Activated CD4-positive, alpha-beta memory T cell treated with anti-CD3 and anti-CD28 coated beads, Interleukin-2, amount 10 ng/mL, durations not matched to agents 7 days and 5 days (primary cell): ENCODE data around the gene COPS7A. TPM values are rescaled to one million over a fixed set of nuclear protein-coding genes. Genes with fewer than 3 reads are reported as not detected.
"Not testable (repeated sequence)": the region's sequence is repeated elsewhere in the genome, so short reads cannot be mapped to it uniquely, and the experiment has no call there.

ENCODE experiments used
- CTCF ChIA-PET: fragments of 350-600 bp; sonication (Branson Sonifier 250); formaldehyde crosslinking; loops from one replicate; lab custom pipeline; 2021; ENCODE audit warnings: antibody characterized with exemption, inconsistent platforms; lab: Charles Lee
- POLR2A ChIA-PET: fragments of 350-600 bp; sonication (Branson Sonifier 250); formaldehyde crosslinking; loops from one replicate; lab custom pipeline; 2021; ENCODE audit warnings: antibody characterized with exemption; lab: Charles Lee
- DNase-seq: peaks from one replicate; pipeline ENCODE4 v3.0.0-alpha.2; 2020
- H3K27ac Mint-ChIP-seq: one replicate; pipeline ENCODE4 v1.8.0; 2021; ENCODE audit warnings: mild to moderate bottlenecking, mixed read lengths
- H3K27me3 Mint-ChIP-seq: one replicate; pipeline ENCODE4 v1.8.0; 2021; ENCODE audit warnings: mixed read lengths
- H3K36me3 Mint-ChIP-seq: one replicate; pipeline ENCODE4 v1.8.0; 2021; ENCODE audit warnings: low read depth, mixed read lengths
- H3K4me1 Mint-ChIP-seq: one replicate; pipeline ENCODE4 v1.8.0; 2021; ENCODE audit warnings: mixed read lengths
- H3K4me3 Mint-ChIP-seq: one replicate; pipeline ENCODE4 v1.8.0; 2021; ENCODE audit warnings: mild to moderate bottlenecking, mixed read lengths
- H3K9me3 Mint-ChIP-seq: one replicate; pipeline ENCODE4 v1.8.0; 2021; ENCODE audit warnings: mixed read lengths
- total RNA-seq, 2 experiments: library from RNA; stranded (reverse); gene quantifications; one replicate each; pipeline ENCODE4 v1.2.3, GENCODE V29; 2021

COPS7A gene
- total RNA-seq, 2 experiments from 2014 or later: 28.4 to 29.0 TPM

DNA sequence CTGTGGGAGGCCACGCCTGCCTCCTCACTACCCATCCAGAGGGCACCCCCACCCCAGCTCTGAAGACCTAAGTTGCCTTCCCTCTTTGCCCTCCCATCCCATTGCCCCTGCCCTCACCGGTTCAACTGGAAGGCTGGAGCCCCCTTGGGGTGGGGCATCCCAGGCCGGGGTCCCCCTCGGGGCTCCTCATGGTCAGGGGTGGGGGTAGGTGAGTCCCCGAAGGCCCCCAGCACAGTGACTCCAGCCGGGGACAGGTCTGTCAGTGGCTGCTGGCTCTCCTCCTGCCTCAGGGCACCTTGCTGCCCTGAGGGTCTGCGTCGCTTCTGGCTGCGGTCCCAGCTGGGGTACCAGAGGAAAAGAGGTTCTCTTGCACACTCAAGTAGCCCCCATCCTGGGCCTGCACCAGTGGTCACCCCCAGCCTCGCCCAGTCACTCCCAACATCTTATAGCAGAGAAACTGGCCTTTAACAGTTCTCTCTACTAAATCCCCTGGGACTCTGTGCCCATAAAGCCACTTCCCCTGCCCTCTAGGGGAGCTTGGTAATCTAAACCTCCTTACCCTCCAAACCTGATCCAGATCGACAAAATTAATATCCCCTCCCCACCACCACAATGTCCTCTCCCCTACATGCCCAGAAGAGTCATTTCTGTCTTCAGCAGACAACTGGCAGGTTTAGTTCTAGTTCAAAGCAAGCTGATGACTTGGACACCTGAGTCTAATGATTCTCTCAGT is 28.4 kb upstream of the COPS7A start:
- no peak overlapping the region for H3K4me3 Mint-ChIP-seq
- CTCF ChIA-PET: interaction anchor here (1.2 kb wide), 1 partner anchor 11 kb away, joined by 5 read pairs; no protein-coding TSS in a partner anchor
- H3K9me3 Mint-ChIP-seq: no peaks in the 10 kb centered on the region
- H3K27ac Mint-ChIP-seq: no peak overlapping the region
- H3K27me3 Mint-ChIP-seq: peaks cover 23% of the 10 kb centered on the region
- peaks cover 23% of the 10 kb centered on the region for H3K4me1 Mint-ChIP-seq
- DNase-seq: no peak
- POLR2A ChIA-PET: interaction anchor here (0.6 to 2.6 kb wide), 3 partner anchors 11 to 82 kb away, joined by 3 to 10 read pairs (median 3); partner anchors contain the start of gene COPS7A
- no peaks in the 10 kb centered on the region for H3K36me3 Mint-ChIP-seq

DNA sequence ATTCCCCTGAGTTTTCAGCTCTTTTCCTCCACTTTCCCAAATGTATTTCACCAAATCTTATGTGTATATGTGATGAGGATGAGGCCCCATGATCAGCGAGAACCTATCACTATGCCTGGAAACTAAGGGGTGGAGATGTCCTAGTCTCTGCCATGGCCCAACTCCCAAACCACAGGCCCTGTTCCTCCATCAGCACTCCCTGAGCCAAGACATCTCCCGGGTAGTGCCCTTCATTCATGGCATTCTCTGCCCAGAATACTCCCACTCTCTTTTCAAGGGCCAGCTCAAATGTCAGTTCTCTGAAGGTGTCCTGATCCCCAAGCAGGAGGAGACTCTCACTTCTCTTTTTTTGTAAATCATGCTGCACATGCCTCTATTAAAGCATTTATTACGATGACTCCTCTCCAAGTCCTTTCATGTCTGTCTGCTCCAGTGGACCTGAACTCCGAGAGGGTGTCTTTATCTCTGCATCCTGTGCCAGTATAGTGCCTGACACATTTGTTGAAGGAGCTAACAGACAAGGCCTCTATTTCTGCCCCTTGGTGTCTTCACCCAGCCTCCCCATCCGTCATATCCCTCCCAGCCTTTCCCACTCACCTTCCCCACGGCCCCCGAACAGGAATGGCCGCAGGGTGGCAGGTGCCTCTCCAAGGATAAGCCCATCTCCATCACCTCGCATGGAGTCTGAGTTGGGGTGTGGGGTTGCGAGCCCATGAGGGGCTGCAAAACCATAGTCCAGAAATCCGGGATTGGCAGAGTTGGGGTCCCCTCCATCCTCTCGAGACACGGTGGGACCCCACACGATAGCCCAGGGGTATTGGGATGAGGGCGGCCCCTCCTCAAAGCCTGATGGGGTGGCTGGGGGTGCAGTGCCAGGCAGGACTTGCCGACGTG is 26.9 kb upstream of the COPS7A start:
- Mint-ChIP-seq H3K36me3 (no peaks in the 10 kb centered on the region), H3K27me3 (peaks cover 36% of the 10 kb centered on the region), H3K9me3 (no peaks in the 10 kb centered on the region), H3K4me3 (no peak overlapping the region), H3K27ac (no peak overlapping the region), H3K4me1 (peaks cover 26% of the 10 kb centered on the region)
- CTCF ChIA-PET: interaction anchor here (1.2 to 1.5 kb wide), 2 partner anchors 8 to 13 kb away, joined by 5 read pairs; partner anchors contain the start of gene ZNF384
- DNase-seq: no peak
- POLR2A ChIA-PET: interaction anchor here (1.0 to 3.1 kb wide), 3 partner anchors 7 to 27 kb away, joined by 3 to 22 read pairs (median 10); partner anchors contain the start of genes COPS7A and ZNF384

DNA sequence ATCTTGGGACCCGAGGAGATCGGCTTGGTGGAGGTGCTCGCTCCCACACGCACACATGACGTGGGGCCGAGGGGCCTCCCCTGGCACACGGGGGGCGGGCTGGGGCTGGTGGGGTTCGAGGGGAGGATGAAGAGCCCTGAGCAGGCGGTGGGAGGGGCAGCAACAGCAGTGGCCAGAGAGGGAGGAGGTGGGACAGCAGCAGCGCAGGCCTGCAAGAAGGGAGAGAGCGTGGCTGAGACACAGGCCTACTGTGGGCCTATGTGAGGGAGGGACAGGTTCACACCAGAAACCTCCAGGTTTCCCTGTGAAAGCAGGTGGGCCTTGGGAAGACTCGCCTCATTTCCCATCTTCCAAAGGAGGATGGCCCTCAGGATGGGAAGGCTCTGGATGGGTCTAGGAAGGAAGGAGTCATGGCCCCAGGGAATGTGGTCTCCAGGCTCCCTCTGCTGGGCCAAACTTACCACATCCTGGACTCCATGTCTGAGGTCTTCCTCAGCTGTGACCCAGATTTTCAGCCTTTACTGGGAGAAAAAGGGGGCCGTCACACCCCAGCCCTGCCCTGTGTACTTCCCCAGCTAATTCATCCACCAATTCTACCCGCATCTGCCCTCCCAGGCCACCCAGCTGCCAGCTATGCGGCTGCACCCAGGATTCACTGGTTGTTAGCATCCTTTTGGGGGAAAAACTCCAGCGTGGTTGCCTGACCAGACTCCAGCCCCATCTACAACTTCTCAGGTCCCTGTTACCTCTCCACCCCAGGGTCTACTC is 26.1 kb upstream of the COPS7A start:
- peaks cover 22% of the 10 kb centered on the region for H3K4me1 Mint-ChIP-seq
- ChIA-PET CTCF (interaction anchor here (0.8 to 2.0 kb wide), 4 partner anchors 9 to 79 kb away, joined by 3 to 5 read pairs (median 4); partner anchors contain the start of genes MLF2 and ZNF384), POLR2A (interaction anchor here (1.8 to 3.1 kb wide), 3 partner anchors 8 to 153 kb away, joined by 5 to 22 read pairs (median 10); partner anchors contain the start of genes CDCA3, COPS7A and ZNF384)
- H3K27me3 Mint-ChIP-seq: peaks cover 43% of the 10 kb centered on the region
- H3K36me3 Mint-ChIP-seq: no peaks in the 10 kb centered on the region
- H3K4me3 Mint-ChIP-seq: no peak overlapping the region
- H3K9me3 Mint-ChIP-seq: no peaks in the 10 kb centered on the region
- H3K27ac Mint-ChIP-seq: no peak overlapping the region
- DNase-seq: peak; percentile 38

DNA sequence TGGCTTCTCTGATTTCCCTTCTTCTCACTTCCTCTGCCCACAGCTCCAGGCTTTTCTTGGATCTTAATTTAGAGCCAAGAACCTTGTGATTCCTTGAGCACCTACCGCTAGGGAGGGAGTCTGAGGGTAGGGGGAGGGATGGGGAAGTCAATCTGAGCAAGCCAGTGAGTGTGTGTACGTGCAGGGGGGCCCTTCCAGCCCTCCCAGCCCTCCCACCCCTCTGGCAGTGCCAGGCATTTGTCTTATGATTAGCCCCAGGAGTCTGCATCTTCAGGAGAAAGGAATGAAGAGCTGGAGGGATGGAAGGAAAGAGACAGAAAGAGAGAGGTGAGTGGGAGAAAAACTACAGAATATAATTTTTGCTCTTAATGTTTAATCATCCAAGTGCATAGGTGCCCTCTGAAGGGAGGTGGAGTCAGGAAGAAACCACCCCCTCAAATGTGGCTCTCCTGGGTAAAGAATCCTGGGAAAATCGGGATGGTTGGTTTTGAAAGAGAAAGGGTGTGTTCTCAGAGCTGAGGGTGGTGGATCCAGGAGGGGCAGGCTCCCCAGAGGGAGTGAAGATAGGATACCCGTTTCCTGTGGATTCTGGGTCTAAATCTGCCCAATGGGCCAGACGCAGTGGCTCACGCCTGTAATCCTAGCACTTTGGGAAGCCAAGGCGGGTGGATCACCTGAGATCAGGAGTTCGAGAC is 25.3 kb upstream of the COPS7A start:
- Mint-ChIP-seq H3K4me3 (no peak overlapping the region), H3K27me3 (peaks cover 50% of the 10 kb centered on the region), H3K9me3 (no peaks in the 10 kb centered on the region), H3K27ac (no peak overlapping the region), H3K36me3 (no peaks in the 10 kb centered on the region), H3K4me1 (peaks cover 20% of the 10 kb centered on the region)
- POLR2A ChIA-PET: interaction anchor here (1.6 to 3.1 kb wide), 3 partner anchors 9 to 153 kb away, joined by 4 to 22 read pairs (median 5); partner anchors contain the start of genes CDCA3, COPS7A and ZNF384
- DNase-seq: no peak
- CTCF ChIA-PET: interaction anchor here (0.8 to 2.0 kb wide), 5 partner anchors 9 to 80 kb away, joined by 3 to 5 read pairs (median 5); partner anchors contain the start of genes COPS7A, MLF2 and ZNF384

DNA sequence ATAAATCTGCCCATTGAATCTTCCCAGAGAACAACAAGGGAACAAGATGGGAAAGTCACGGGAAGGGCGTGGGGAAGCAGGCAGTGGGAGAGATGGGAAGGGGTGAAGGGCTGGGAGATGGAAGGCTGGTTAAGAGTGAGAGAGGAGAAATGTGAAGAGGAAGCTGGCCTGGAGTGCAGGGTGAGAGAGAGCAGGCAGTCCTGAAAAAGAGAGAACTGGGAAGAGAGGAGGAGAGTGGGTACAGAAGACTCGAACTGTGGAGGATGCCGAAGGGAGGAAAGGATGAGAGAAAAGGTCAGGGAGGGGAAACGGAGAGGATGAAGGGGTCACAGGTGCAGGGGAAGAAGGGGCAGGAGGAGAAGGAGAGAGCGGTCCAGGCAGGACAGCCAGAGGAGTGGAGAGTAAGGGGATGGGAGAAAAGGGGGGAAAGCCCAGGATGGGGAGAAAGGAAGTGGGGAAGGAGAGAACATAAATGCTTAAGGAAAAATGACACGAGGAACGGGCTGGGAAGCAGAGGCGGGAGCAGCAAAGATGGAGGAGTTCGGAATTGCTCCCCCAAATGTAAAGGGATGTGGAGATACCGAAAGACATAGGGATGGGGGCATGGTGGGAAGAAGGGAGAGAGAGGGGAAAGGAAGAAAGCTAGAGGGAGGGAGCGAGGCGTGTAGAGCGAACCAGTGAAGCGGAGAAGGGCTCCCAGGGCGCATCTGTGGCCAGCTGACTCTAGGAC is 24.4 kb upstream of the COPS7A start:
- ChIA-PET CTCF (interaction anchor here (0.5 to 2.0 kb wide), 3 partner anchors 24 to 71 kb away, joined by 3 to 5 read pairs (median 5); partner anchors contain the start of genes COPS7A and MLF2), POLR2A (interaction anchor here (1.6 to 3.1 kb wide), 3 partner anchors 10 to 152 kb away, joined by 4 to 22 read pairs (median 5); partner anchors contain the start of genes CDCA3, COPS7A and ZNF384)
- H3K27ac Mint-ChIP-seq: no peak overlapping the region
- peaks cover 22% of the 10 kb centered on the region for H3K4me1 Mint-ChIP-seq
- DNase-seq: no peak
- no peaks in the 10 kb centered on the region for H3K36me3 Mint-ChIP-seq
- no peaks in the 10 kb centered on the region for H3K9me3 Mint-ChIP-seq
- peak overlapping the region; percentile 40 for H3K4me3 Mint-ChIP-seq
- peaks cover 59% of the 10 kb centered on the region for H3K27me3 Mint-ChIP-seq

DNA sequence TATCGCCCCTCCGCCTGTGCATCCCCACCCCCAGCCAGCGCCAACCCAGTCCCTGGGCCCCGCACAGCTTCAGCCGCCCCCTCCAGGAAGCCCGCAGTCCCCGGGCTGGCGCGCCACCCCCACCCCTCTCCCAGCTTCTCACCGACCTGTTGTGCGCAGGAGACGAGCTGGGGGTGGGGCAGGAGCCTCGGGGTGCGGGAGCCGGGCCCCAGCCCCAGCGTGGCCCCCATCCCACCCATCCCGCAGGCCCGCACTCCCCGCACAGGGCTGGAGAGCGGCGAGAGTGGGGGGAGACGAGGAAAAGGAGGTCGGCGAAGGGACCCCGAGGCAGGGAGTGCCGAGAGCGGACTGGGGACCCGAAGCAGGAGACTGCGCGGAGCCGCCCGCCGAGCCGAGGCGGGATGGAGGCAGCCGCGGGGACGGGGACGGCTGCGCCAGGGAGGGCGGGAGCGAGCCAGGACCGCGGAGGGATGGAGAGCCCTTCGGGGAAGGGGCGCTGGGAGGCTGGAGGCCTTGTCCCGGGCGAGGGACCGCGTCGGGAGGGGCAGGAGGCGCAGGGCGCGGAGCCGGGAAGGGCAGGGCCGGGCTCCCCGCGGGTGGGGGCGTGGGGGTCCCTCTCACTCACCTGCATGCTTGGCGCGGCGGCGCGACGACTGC is 23.7 kb upstream of the COPS7A start:
- Mint-ChIP-seq H3K27me3 (peaks cover 62% of the 10 kb centered on the region), H3K27ac (no peak overlapping the region), H3K36me3 (no peaks in the 10 kb centered on the region), H3K4me1 (peaks cover 22% of the 10 kb centered on the region), H3K9me3 (no peaks in the 10 kb centered on the region), H3K4me3 (peak overlapping the region; percentile 40)
- ChIA-PET POLR2A (interaction anchor here (1.6 to 3.1 kb wide), 2 partner anchors 11 to 24 kb away, joined by 4 to 22 read pairs; partner anchors contain the start of genes COPS7A and ZNF384), CTCF (no interaction called here)
- DNase-seq: no peak

DNA sequence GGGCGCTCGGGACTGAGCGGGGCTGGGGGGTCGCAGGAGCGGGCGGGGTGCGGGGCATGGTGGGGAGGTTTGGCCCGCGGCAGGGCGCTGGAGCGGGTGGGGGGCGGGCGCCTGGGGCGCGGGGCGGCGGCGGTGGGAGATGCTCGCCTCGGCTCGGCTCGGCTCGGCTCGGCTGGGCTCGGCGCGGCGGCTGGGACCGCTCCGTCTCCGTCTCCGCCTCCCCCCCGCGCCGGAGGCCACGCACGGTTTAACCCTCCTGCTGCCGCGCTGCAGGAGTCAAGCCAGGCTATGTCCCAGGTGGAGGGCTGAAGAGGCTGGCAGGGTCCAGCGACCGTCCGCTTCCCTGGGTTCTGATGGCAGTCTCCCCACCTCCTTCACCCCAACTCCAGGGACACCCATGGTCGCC is 23.2 kb upstream of the COPS7A start, which contains the start of gene PIANP:
Gene PIANP (minus strand): TSS at position 170 of the 406 bp plus-strand sequence. CDS start 2,754 bp downstream, outside the sequence.
- Mint-ChIP-seq H3K36me3 (no peaks in the 10 kb centered on the region), H3K9me3 (no peaks in the 10 kb centered on the region), H3K27me3 (peaks cover 64% of the 10 kb centered on the region), H3K4me3 (peak within 1 kb of the TSS; percentile 46), H3K27ac (no peak within 1 kb of the TSS), H3K4me1 (peaks cover 22% of the 10 kb centered on the region)
- ChIA-PET CTCF (no interaction called here), POLR2A (interaction anchor here (3.1 kb wide), 1 partner anchor 11 kb away, joined by 22 read pairs; the partner anchor contains the start of gene ZNF384)
- peak; percentile 51 for DNase-seq

DNA sequence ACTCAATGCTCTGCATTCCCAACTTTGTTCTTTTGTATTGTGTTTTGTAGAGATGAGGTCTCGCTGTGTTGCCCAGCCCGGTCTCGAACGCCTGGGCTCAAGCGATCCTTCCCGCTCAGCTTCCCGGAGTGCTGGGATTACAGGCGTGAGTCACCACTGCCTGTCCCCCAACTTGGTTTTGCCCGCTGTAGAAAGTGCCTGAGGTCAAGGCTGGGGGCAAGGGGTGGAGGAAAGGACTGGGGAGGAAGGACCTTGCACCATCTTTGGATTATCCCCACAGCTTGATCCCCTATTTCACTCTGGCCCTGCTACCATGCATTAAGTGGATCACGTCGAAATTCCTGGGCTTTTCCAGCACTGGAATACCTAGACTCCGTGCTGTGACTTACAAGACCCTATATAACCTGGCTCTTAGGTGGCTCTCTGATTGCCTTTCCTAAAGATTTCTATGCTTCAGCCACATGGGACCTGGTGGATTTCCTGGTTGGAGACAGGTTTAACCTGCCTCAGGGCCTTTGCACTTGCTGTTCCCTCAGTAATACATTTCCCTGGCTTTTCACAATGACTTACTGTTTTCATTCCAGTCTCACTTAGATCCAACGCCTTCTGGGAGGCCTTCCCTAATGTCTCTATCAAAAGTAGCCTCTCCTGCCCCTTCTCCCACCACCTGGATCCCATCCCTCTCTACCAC is 22.6 kb upstream of the COPS7A start:
- DNase-seq: no peak
- Mint-ChIP-seq H3K9me3 (no peaks in the 10 kb centered on the region), H3K4me3 (peak overlapping the region; percentile 46), H3K36me3 (no peaks in the 10 kb centered on the region), H3K27me3 (peaks cover 64% of the 10 kb centered on the region), H3K27ac (no peak overlapping the region), H3K4me1 (peaks cover 22% of the 10 kb centered on the region)
- ChIA-PET POLR2A (no interaction called here), CTCF (no interaction called here)

DNA sequence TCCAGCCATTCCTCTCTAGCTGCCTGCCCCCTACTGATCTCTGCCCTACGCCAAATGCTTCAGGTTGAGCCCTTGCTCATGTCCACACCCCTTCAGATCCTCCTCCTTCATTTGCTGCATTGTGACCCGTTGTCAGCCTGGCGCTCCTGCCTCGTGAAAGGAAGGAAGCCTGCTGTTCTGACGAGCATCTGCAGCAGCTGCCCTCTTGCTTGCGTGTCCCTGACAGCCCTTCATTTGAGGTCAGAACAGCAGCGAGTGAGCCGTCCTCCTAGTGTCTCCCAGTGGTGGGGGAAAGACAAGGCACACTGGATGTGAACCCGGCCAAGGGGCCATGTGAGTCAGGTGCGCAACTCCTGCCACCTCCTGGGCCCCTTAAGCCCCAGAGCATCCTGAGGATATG is 20.2 kb upstream of the COPS7A start:
- Mint-ChIP-seq H3K27me3 (peaks cover 54% of the 10 kb centered on the region), H3K27ac (no peak overlapping the region), H3K9me3 (no peaks in the 10 kb centered on the region), H3K4me1 (peaks cover 19% of the 10 kb centered on the region), H3K36me3 (no peaks in the 10 kb centered on the region), H3K4me3 (no peak overlapping the region)
- CTCF ChIA-PET: no interaction called here
- no peak for DNase-seq
- POLR2A ChIA-PET: no interaction called here

DNA sequence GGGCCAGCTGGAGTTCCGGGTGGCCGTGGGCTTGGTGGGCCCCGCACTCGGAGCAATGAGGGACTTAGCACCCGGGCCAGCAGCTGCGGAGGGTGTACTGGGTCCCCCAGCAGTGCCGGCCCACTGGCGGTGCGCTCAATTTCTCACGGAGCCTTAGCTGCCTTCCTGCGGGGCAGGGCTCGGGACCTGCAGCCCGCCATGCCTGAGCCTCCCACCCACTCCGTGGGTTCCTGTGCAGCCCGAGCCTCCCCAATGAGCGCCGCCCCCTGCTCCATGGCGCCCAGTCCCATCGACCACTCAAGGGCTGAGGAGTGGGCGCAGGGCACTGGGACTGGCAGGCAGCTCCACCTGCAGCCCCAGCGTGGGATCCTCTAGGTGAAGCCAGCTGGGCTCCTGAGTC is 15.5 kb upstream of the COPS7A start:
- CTCF ChIA-PET, H3K4me3 Mint-ChIP-seq, DNase-seq, H3K27ac Mint-ChIP-seq, H3K36me3 Mint-ChIP-seq, H3K9me3 Mint-ChIP-seq, H3K4me1 Mint-ChIP-seq: not testable (repeated sequence)
- POLR2A ChIA-PET: interaction anchor here (1.5 kb wide), 1 partner anchor 15 kb away, joined by 6 read pairs; the partner anchor contains the start of gene COPS7A
- H3K27me3 Mint-ChIP-seq: peaks cover 24% of the 10 kb centered on the region
